IMR-90 (cell line): ENCODE data around the gene IQGAP2. TPM values are rescaled to one million over a fixed set of nuclear protein-coding genes. Genes with fewer than 3 reads are reported as not detected.

Source experiments
- ATAC-seq: fragments of 200-7000 bp; cut with Tn5 transposase; 2 replicates; pipeline ENCODE4 v1.9.1; 2020; ENCODE audit warnings: low read depth, mild to moderate bottlenecking, moderate library complexity
- BruUV-seq: library from RNA; stranded (reverse); fragments of 400-500 nt; replicated peaks from 2 replicates; lab custom pipeline; 2021; lab: Mats Ljungman, UMichigan
- CTCF ChIA-PET: fragments of 300-600 bp; formaldehyde crosslinking; extraction: SDS; loops from one replicate; lab custom pipeline; 2021; ENCODE audit warnings: antibody characterized with exemption; lab: Yijun Ruan, JAX
- POLR2A ChIA-PET: fragments of 300-600 bp; sonication (Branson Sonifier 250); formaldehyde crosslinking; loops from one replicate; lab custom pipeline; 2022; ENCODE audit warnings: antibody characterized with exemption; ENCODE audit not compliant: unreplicated experiment; lab: Charles Lee
- DNase-seq: peaks from one replicate; pipeline ENCODE4 v3.0.0; 2013
- H2AFZ ChIP-seq: replicated peaks from 2 replicates; pipeline ENCODE3; 2013; ENCODE audit warnings: low read length, mild to moderate bottlenecking; ENCODE audit not compliant: poor library complexity
- H2AK5ac ChIP-seq: 2 replicates; pipeline ENCODE4 v1.6.1; 2013; ENCODE audit warnings: low read depth, low read length, inconsistent platforms
- H2AK9ac ChIP-seq: replicated peaks from 2 replicates; pipeline ENCODE3; 2013; ENCODE audit warnings: mild to moderate bottlenecking, low read depth, low read length, moderate library complexity; ENCODE audit not compliant: poor library complexity
- H2BK120ac ChIP-seq: 2 replicates; pipeline ENCODE4 v1.6.1; 2013; ENCODE audit warnings: low read depth, low read length, inconsistent platforms
- H2BK15ac ChIP-seq: 3 replicates; pipeline ENCODE4 v1.6.1; 2013; ENCODE audit warnings: low read depth, low read length, inconsistent platforms
- H2BK20ac ChIP-seq: 2 replicates; pipeline ENCODE4 v1.6.1; 2013; ENCODE audit warnings: low read depth, mild to moderate bottlenecking, inconsistent platforms, low read length, moderate library complexity
- H2BK5ac ChIP-seq: 2 replicates; pipeline ENCODE4 v1.6.1; 2013; ENCODE audit warnings: mild to moderate bottlenecking, low read depth, low read length, inconsistent platforms; ENCODE audit not compliant: poor library complexity, severe bottlenecking
- H3K14ac ChIP-seq: replicated peaks from 2 replicates; pipeline ENCODE4 v1.6.1; 2013; ENCODE audit warnings: low read depth, low read length, inconsistent platforms
- H3K18ac ChIP-seq: 2 replicates; pipeline ENCODE4 v1.6.1; 2013; ENCODE audit warnings: low read depth, low read length, control low read depth
- H3K23ac ChIP-seq: 2 replicates; pipeline ENCODE4 v1.6.1; 2013; ENCODE audit warnings: low read depth, low read length, inconsistent platforms
- H3K27ac ChIP-seq: 2 replicates; pipeline ENCODE4 v1.5.1; 2013; ENCODE audit warnings: mild to moderate bottlenecking, control low read depth, low read length; ENCODE audit not compliant: insufficient read depth
- H3K27me3 ChIP-seq: 2 replicates; pipeline ENCODE4 v1.6.1; 2013; ENCODE audit warnings: low read length; ENCODE audit not compliant: control insufficient read depth, insufficient read depth
- H3K36me3 ChIP-seq: 2 replicates; pipeline ENCODE4 v1.6.1; 2013; ENCODE audit warnings: low read length, mixed read lengths; ENCODE audit not compliant: control insufficient read depth, insufficient read depth
- H3K4ac ChIP-seq: 2 replicates; pipeline ENCODE4 v1.6.1; 2013; ENCODE audit warnings: low read depth, low read length, inconsistent platforms
- H3K4me1 ChIP-seq: 2 replicates; pipeline ENCODE4 v1.6.1; 2013; ENCODE audit warnings: low read length, mixed read lengths; ENCODE audit not compliant: control insufficient read depth, insufficient read depth
- H3K4me2 ChIP-seq: 2 replicates; pipeline ENCODE4 v1.6.1; 2013; ENCODE audit warnings: low read depth, mild to moderate bottlenecking, control low read depth, low read length, moderate library complexity
- H3K4me3 ChIP-seq: 2 replicates; pipeline ENCODE4 v1.5.1; 2013; ENCODE audit warnings: low read depth, mild to moderate bottlenecking, control low read depth, low read length, moderate library complexity; ENCODE audit not compliant: insufficient read depth
- H3K56ac ChIP-seq: 2 replicates; pipeline ENCODE4 v1.6.1; 2013; ENCODE audit warnings: low read length, inconsistent platforms; ENCODE audit not compliant: insufficient read depth; ENCODE audit errors: extremely low read depth
- H3K79me1 ChIP-seq, 2 experiments: 2 replicates each; pipeline ENCODE4 v1.6.1; 2013; ENCODE audit warnings: low read length in 2 of 2, inconsistent platforms in 1 of 2, low read depth in 1 of 2
- H3K9ac ChIP-seq: 2 replicates; pipeline ENCODE4 v1.6.1; 2013; ENCODE audit warnings: low read depth, low read length, control low read depth
- H3K9me1 ChIP-seq: 2 replicates; pipeline ENCODE4 v1.6.1; 2013; ENCODE audit warnings: low read length, inconsistent platforms; ENCODE audit not compliant: insufficient read depth
- H3K9me3 ChIP-seq: 2 replicates; pipeline ENCODE4 v1.6.1; 2013; ENCODE audit warnings: low read length; ENCODE audit not compliant: control insufficient read depth, insufficient read depth
- H4K20me1 ChIP-seq: 2 replicates; pipeline ENCODE4 v1.6.1; 2013; ENCODE audit warnings: low read length, inconsistent platforms; ENCODE audit not compliant: insufficient read depth
- H4K5ac ChIP-seq: 2 replicates; pipeline ENCODE4 v1.6.1; 2013; ENCODE audit warnings: mild to moderate bottlenecking, low read depth, low read length, control low read depth
- H4K8ac ChIP-seq, 2 experiments: 2 replicates each; pipeline ENCODE4 v1.6.1; 2013; ENCODE audit warnings: low read depth in 2 of 2, low read length in 2 of 2, control low read depth in 1 of 2, inconsistent platforms in 1 of 2
- H4K91ac ChIP-seq: 2 replicates; pipeline ENCODE4 v1.6.1; 2013; ENCODE audit warnings: low read depth, low read length, inconsistent platforms; ENCODE audit not compliant: insufficient read depth
- BHLHE40 ChIP-seq: fragments of 150-350 bp; IDR thresholded peaks from 2 replicates; pipeline ENCODE4 v1.6.1; 2016; ENCODE audit warnings: mild to moderate bottlenecking, low read depth, low read length
- MAFK ChIP-seq: IDR thresholded peaks from 2 replicates; pipeline ENCODE4 v1.6.1; 2012; ENCODE audit warnings: low read depth, low read length, improper control_type of control experiment
- NFE2L2 ChIP-seq: fragments of 150-350 bp; IDR thresholded peaks from 2 replicates; pipeline ENCODE4 v1.6.1; 2016; ENCODE audit warnings: low read depth, mild to moderate bottlenecking, low read length
- POLR2A ChIP-seq: IDR thresholded peaks from 2 replicates; pipeline ENCODE4 v1.6.1; 2012; ENCODE audit warnings: mild to moderate bottlenecking, low read depth, low read length
- RFX5 ChIP-seq: IDR thresholded peaks from 2 replicates; pipeline ENCODE4 v1.8.0; 2012; ENCODE audit warnings: low read depth, mild to moderate bottlenecking, low read length, moderate library complexity
- SMC3 ChIP-seq: fragments of 150-350 bp; IDR thresholded peaks from 2 replicates; pipeline ENCODE4 v1.6.1; 2016; ENCODE audit warnings: low read depth, mild to moderate bottlenecking, antibody characterized with exemption, low read length, moderate library complexity
- WGBS, 2 experiments: methylation state at CpG; one replicate each; pipeline versions ENCODE4 v1.1.5 to v1.1.7; 2013; ENCODE audit warnings: missing lambda C conversion rate in 2 of 2; ENCODE audit not compliant: insufficient read length in 1 of 2; ENCODE audit errors: extremely low coverage in 2 of 2; 5-methylcytosine and 5-hydroxymethylcytosine counted together
- dilution Hi-C: fragments of 300-500 bp; cut with HindIII; formaldehyde crosslinking; loops from one replicate; pipeline ENCODE4 v1.14.3; 2018; ENCODE audit warnings: low sequenced_read_pairs; ENCODE audit not compliant: unreplicated experiment
- in situ Hi-C: fragments of 300-500 bp; cut with MboI; formaldehyde crosslinking; loops from 3 replicates; pipeline ENCODE4 v1.14.3; 2019; ENCODE audit warnings: low sequenced_read_pairs, inconsistent platforms, mixed read lengths
- intact Hi-C: fragments of 100-400 bp; cut with micrococcal nuclease; formaldehyde crosslinking; loops from 2 replicates; pipeline ENCODE4 v1.10.0; 2022
- polyA plus RNA-seq, 3 experiments: library from polyadenylated mRNA; depleted of rRNA; stranded (reverse); fragments of >200 nt; gene quantifications; 2 replicates each; pipeline ENCODE4 v1.2.3, GENCODE V29; 2012; ENCODE audit warnings: low replicate concordance in 1 of 3
- total RNA-seq: library from RNA; depleted of rRNA; stranded (reverse); fragments of >200 nt; gene quantifications from 2 replicates; pipeline ENCODE4 v1.2.3, GENCODE V29; 2012
- TF ChIP-seq, protein P1 (sequence below): conservative IDR thresholded peaks from 2 replicates; pipeline ENCODE4 v1.5.1; 2012; ENCODE audit warnings: mild to moderate bottlenecking, low read depth, low read length, improper control_type of control experiment
- TF ChIP-seq, protein P2 (sequence below): fragments of 150-350 bp; IDR thresholded peaks from 2 replicates; pipeline ENCODE4 v1.6.1; 2016; ENCODE audit warnings: low read depth, mild to moderate bottlenecking, low read length, moderate library complexity, borderline replicate concordance

Gene IQGAP2
- total and polyA plus RNA-seq, 2 of the 4 experiments (the other 2 are of a cell fraction) = 0.21 to 0.36 TPM

DNA sequence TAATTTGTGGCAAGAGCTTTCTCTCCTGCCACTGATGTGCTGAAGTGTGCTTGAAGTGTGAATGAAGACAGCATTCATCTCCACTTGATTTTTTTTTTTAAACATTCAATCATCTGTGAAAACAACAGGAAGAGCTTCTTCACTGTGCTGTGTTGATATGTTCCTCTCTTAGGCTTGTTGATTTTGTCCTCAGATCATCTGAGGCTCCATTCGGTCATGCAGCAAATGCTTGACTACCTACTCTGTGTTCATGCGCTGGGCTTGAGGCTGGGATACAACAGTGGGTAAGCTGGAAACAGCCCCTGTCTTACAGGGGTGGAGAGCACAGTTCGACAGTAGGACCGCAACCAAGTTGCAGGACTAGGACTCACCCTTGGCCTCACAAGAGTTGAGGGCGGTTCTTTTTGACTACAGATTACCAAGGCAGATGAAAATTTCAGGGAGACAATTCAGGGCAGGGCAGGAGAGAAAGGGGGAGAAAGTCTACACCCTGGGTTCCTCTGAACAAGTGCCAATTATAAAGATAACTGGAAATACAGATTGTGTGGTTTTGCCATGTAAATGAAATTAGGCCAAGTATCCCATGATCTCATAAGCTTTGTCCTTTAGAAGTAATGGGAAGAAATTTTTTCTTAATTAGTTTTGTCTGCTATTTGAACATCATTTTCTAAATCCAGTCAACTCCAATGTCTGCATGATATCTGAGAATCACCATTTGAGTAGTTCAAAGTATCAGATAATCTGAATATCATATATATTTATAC, 281.9 kb downstream of the IQGAP2 start (continued):
- TF ChIP-seq, protein P1, sequence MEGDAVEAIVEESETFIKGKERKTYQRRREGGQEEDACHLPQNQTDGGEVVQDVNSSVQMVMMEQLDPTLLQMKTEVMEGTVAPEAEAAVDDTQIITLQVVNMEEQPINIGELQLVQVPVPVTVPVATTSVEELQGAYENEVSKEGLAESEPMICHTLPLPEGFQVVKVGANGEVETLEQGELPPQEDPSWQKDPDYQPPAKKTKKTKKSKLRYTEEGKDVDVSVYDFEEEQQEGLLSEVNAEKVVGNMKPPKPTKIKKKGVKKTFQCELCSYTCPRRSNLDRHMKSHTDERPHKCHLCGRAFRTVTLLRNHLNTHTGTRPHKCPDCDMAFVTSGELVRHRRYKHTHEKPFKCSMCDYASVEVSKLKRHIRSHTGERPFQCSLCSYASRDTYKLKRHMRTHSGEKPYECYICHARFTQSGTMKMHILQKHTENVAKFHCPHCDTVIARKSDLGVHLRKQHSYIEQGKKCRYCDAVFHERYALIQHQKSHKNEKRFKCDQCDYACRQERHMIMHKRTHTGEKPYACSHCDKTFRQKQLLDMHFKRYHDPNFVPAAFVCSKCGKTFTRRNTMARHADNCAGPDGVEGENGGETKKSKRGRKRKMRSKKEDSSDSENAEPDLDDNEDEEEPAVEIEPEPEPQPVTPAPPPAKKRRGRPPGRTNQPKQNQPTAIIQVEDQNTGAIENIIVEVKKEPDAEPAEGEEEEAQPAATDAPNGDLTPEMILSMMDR = no peak

DNA sequence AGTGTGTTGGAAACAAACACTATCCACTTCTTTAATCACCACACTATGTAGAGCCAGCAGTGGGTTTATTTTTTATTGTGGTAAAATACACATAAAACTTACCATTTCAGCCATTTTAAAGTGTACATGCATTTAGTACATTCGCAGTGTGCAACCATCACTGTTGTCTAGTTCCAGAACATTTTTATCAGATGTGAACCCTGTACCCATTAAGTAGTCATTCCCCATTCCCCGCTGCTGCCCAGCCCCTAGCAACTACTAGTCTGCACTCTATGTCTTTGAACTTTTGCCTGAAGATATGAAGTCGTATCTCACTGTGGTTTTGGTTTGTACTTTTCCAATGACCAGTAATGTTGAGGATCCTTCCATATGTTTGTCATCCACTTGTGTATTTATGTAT, 282.6 kb downstream of the IQGAP2 start:
- Histone ChIP-seq H3K4me1 (peaks cover 14% of the 10 kb centered on the region), H2AFZ (no peak overlapping the region), H3K18ac (peak overlapping the region; percentile 82), H3K56ac (no peak overlapping the region), H2BK120ac (peak overlapping the region; percentile 95), H3K27me3 (no peaks in the 10 kb centered on the region), H3K9ac (no peak overlapping the region), H3K23ac (peak overlapping the region; percentile 64; the same call in 1 of the 2 replicates), H3K36me3 (no peaks in the 10 kb centered on the region), H3K14ac (0 out of 2 replicates have a peak overlapping the region, but pooled peaks have one; percentile 64), H4K8ac (peak overlapping the region; percentile 40 to 72; a peak in 3 of 4 replicates), H2AK5ac (peak overlapping the region; percentile 49; the same call in 1 of the 2 replicates), H4K91ac (peak overlapping the region; percentile 37; the same call in 1 of the 2 replicates), H3K9me1 (peaks cover 9% of the 10 kb centered on the region), H3K4ac (peak overlapping the region; percentile 77), H3K27ac (peak overlapping the region; percentile 10; the same call in 1 of the 2 replicates), H3K4me3 (no peak overlapping the region), H2BK20ac (peak overlapping the region; percentile 16), H3K4me2 (no peak overlapping the region), H2BK5ac (peak overlapping the region; percentile 4), H4K20me1 (no peaks in the 10 kb centered on the region), H3K79me1 (peaks cover 0 to 5% of the 10 kb centered on the region in 2 experiments; a peak in 1 of 4 replicates), H4K5ac (peak overlapping the region; percentile 65), H3K9me3 (no peaks in the 10 kb centered on the region), H2BK15ac (peak overlapping the region; percentile 89), H2AK9ac (no peak overlapping the region)
- intact Hi-C loops (no loop called here), in situ Hi-C loops (no loop called here), dilution Hi-C loops (no loop called here)
- POLR2A ChIA-PET = no interaction called here
- no peak for TF ChIP-seq SMC3
- no peak for TF ChIP-seq MAFK
- no peak for TF ChIP-seq POLR2A
- TF ChIP-seq RFX5 = no peak
- TF ChIP-seq, protein P1 = no peak
- no peak for TF ChIP-seq NFE2L2
- no peak for TF ChIP-seq BHLHE40
- TF ChIP-seq, protein P2, sequence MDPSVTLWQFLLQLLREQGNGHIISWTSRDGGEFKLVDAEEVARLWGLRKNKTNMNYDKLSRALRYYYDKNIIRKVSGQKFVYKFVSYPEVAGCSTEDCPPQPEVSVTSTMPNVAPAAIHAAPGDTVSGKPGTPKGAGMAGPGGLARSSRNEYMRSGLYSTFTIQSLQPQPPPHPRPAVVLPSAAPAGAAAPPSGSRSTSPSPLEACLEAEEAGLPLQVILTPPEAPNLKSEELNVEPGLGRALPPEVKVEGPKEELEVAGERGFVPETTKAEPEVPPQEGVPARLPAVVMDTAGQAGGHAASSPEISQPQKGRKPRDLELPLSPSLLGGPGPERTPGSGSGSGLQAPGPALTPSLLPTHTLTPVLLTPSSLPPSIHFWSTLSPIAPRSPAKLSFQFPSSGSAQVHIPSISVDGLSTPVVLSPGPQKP = no peak
- ATAC-seq (no peak), DNase-seq (no peak)
- CTCF ChIA-PET = no interaction called here
- no TSS peak for BruUV-seq
- 100% methylated on average over 1 of the region's 3 CpGs; no CpG with 5 or more reads in 1 of the 2 experiments for WGBS, 2 experiments
